Measurements from ENCODE around the gene CTAGE9. TPM values are rescaled to one million over a fixed set of nuclear protein-coding genes. Genes with fewer than 3 reads are reported as not detected.
"Not testable (repeated sequence)": the region's sequence is repeated elsewhere in the genome, so short reads cannot be mapped to it uniquely, and the experiment has no call there.

The CTAGE9 gene
- total and polyA plus RNA-seq, 5 experiments from 2014 or later, result not detected

DNA sequence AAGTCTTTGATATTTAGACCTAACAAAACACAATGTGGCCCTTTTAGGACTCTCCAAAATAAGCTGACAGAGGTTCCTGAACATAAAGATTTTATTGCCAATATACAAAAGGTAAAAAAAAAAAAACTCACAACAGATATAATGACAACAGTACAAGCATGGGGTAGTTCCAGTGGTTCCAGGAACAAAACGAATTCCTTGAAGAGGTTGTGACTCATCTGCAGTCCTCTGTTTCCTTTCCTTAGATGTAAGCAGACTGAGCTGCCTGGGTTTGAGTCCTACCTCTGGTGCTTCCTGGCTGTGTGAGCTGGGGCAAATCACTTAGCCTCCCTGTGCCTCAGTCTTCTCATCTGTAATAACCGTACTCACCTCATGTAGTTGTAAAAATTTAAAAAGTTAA lies 13.3 kb upstream of the CTAGE9 start:
- Mint-ChIP-seq H3K36me3 (peaks cover 0 to 13% (median 0%) of the 10 kb centered on the region in 3 donors), H3K9me3 (peaks cover 0 to 6% (median 0%) of the 10 kb centered on the region in 9 donors), H3K27ac (no peak overlapping the region), H3K27me3 (no peaks in the 10 kb centered on the region), H3K4me3 (no peak overlapping the region), H3K4me1 (peaks cover 0 to 2% (median 0%) of the 10 kb centered on the region in 4 donors)
- DNase-seq (no peak), ATAC-seq (no peak)
- POLR2A ChIA-PET, result no interaction called here

DNA sequence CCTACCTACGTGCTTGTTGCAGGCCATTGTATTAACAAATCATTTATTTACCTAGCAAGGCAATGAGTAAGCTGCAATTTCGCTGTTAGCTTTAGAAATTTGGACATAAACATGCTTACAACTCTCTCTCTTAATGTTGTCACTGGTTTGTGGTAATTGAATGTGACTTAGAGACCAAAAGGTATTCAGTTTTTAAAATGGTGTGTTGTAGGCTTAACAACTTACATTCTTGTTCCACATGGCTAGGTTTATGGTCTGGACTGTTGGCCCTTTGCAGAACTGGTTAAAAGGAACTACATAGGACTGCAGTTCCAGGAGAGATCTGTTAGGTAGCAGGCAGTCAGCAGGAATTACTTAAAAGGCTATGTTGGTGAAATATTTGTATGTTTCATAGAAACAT lies 10.3 kb upstream of the CTAGE9 start:
- Mint-ChIP-seq H3K27me3 (no peaks in the 10 kb centered on the region), H3K4me3 (no peak overlapping the region), H3K27ac (no peak overlapping the region), H3K9me3 (peaks cover 0 to 3% (median 0%) of the 10 kb centered on the region in 9 donors), H3K4me1 (no peaks in the 10 kb centered on the region), H3K36me3 (peaks cover 0 to 6% (median 0%) of the 10 kb centered on the region in 3 donors)
- no peak for DNase-seq
- POLR2A ChIA-PET, result no interaction called here
- no peak for ATAC-seq

DNA sequence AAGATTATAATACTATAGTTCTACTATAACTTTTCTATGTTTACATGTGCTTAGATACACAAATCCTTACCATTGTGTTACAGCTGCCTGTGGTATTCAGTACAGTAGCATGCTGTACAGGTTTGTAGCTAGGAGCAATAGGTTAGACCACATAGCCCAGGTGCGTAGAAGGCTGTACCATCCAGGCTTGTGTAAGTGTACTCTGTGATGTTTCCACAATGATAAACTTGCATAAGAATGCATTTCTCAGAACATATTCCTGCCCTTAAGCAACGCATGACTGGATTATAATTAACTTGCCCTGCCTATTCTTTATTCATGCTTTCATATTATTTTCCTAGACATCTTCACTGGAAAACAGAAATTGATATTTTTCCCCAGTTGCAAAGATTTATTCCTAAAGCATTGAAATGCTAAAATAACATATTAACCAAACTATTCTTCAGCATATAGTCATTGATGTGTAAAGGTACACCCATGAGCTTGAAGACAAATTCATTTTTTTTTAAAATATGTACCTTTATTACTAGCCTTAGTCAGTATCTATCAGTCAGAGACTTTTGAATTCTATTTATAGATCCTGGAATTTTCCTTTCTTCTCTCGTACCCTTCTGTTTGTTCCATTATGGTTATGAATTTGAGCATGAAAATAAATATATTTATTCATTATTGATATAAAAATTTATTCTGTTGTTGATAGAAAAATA lies 7.2 kb upstream of the CTAGE9 start:
- POLR2A ChIA-PET, result no interaction called here
- no peak for ATAC-seq
- Mint-ChIP-seq H3K4me3 (no peak overlapping the region), H3K36me3 (peaks cover 0 to 5% (median 4%) of the 10 kb centered on the region in 3 donors), H3K9me3 (peaks cover 0 to 1% (median 0%) of the 10 kb centered on the region in 9 donors), H3K27ac (no peak overlapping the region), H3K27me3 (no peaks in the 10 kb centered on the region), H3K4me1 (no peaks in the 10 kb centered on the region)
- no peak for DNase-seq

- H3K36me3 Mint-ChIP-seq, H3K27ac Mint-ChIP-seq, H3K4me3 Mint-ChIP-seq, H3K4me1 Mint-ChIP-seq, H3K27me3 Mint-ChIP-seq, POLR2A ChIA-PET, H3K9me3 Mint-ChIP-seq: not testable (repeated sequence)
- peak in 2 of 10 donors; percentile 3 to 20 for DNase-seq
- peak in 1 of 2 donors; percentile 59 for ATAC-seq
These were observed 4.8 kb upstream of the CTAGE9 start for GRCh38 chr6:131715567-131715966.

- ATAC-seq, H3K27me3 Mint-ChIP-seq, H3K4me3 Mint-ChIP-seq, DNase-seq, H3K9me3 Mint-ChIP-seq, H3K36me3 Mint-ChIP-seq, H3K4me1 Mint-ChIP-seq, POLR2A ChIA-PET, H3K27ac Mint-ChIP-seq: not testable (repeated sequence)
These were observed 6.9 kb downstream of the CTAGE9 start for GRCh38 chr6:131703905-131704304.

DNA sequence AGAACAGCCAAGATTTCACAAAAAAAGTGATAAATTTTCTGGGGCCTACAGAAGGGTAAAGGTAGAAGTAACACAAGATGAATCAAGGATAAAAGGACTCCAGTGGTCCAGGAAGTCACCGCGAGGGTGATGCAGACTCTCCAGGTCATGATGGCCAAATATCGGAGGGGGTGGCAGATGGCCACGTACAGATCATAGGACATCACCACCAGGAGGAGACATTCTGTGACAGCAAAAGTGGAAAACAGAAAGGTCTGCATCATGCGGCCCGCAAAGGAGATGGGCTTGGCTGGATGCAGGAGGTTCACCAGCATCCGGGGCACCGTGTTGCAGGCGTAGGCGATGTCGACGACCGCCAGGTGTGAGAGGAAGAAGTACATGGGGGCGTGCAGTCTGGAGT lies 10.0 kb downstream of the CTAGE9 start:
- H3K4me1 Mint-ChIP-seq, H3K27me3 Mint-ChIP-seq, DNase-seq, H3K9me3 Mint-ChIP-seq, H3K27ac Mint-ChIP-seq, H3K4me3 Mint-ChIP-seq, H3K36me3 Mint-ChIP-seq, ATAC-seq, POLR2A ChIA-PET: not testable (repeated sequence)

GRCh38 chr6:131696956-131697355 lies 13.9 kb downstream of the CTAGE9 start:
- ATAC-seq, result no peak
- Mint-ChIP-seq H3K4me3 (no peak overlapping the region), H3K4me1 (peaks cover 0 to 3% (median 0%) of the 10 kb centered on the region in 4 donors), H3K27me3 (peaks cover 0 to 5% (median 1%) of the 10 kb centered on the region in 5 donors), H3K36me3 (no peaks in the 10 kb centered on the region), H3K9me3 (no peaks in the 10 kb centered on the region), H3K27ac (no peak overlapping the region)
- DNase-seq, result no peak
- POLR2A ChIA-PET, result no interaction called here

GRCh38 chr6:131694832-131695426 lies 15.9 kb downstream of the CTAGE9 start:
- Mint-ChIP-seq H3K4me1 (peaks cover 0 to 11% (median 0%) of the 10 kb centered on the region in 4 donors), H3K36me3 (no peaks in the 10 kb centered on the region), H3K27ac (no peak overlapping the region), H3K27me3 (peaks cover 0 to 5% (median 1%) of the 10 kb centered on the region in 5 donors), H3K9me3 (no peaks in the 10 kb centered on the region), H3K4me3 (no peak overlapping the region)
- ATAC-seq (peak in 1 of 2 donors; percentile 53), DNase-seq (peak in 4 of 10 donors; percentile 2 to 15 (median 8))
- POLR2A ChIA-PET, result no interaction called here

DNA sequence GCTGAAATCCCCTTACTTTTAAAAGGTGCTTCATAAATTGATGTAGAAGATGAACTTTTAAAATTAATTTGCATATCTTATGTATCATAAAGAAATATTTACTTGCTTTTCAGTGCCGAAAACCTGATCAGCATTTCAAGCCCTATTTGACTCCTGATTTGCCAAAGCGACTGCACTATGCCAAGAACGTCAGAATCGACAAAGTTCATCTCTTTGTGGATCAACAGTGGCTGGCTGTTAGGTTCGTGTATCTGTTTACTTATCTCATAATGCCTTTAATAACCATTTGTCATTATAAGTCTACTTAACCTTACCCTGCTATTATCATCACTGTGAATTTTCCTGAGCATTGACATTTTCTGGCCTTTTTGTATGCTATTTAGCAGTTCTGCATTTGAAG lies 17.4 kb downstream of the CTAGE9 start:
- DNase-seq (no peak), ATAC-seq (no peak)
- Mint-ChIP-seq H3K36me3 (no peaks in the 10 kb centered on the region), H3K4me3 (no peak overlapping the region), H3K27ac (no peak overlapping the region), H3K27me3 (peaks cover 0 to 5% (median 1%) of the 10 kb centered on the region in 5 donors), H3K9me3 (peaks cover 0 to 2% (median 0%) of the 10 kb centered on the region in 9 donors), H3K4me1 (peaks cover 0 to 25% (median 0%) of the 10 kb centered on the region in 4 donors)
- POLR2A ChIA-PET, result no interaction called here

DNA sequence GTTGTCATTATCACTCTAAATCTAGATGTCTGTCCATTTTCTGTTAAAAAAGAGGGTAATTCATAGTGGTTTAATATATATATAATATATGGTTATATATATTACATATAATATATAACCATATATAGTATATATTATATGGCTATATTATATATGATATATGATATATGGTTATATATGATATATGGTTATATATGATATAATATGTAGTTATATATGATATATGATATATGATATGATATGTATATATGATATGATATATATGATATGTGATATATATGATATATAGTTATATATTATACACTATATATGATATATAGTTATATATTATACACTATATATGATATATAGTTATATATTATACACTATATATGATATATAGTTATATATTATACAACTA lies 18.2 kb downstream of the CTAGE9 start:
- Mint-ChIP-seq H3K27ac (no peak overlapping the region), H3K4me3 (no peak overlapping the region), H3K9me3 (peaks cover 0 to 3% (median 0%) of the 10 kb centered on the region in 9 donors), H3K27me3 (peaks cover 0 to 5% (median 1%) of the 10 kb centered on the region in 5 donors), H3K36me3 (no peaks in the 10 kb centered on the region), H3K4me1 (peaks cover 0 to 29% (median 0%) of the 10 kb centered on the region in 4 donors)
- POLR2A ChIA-PET, result no interaction called here
- DNase-seq, result no peak
- no peak for ATAC-seq

DNA sequence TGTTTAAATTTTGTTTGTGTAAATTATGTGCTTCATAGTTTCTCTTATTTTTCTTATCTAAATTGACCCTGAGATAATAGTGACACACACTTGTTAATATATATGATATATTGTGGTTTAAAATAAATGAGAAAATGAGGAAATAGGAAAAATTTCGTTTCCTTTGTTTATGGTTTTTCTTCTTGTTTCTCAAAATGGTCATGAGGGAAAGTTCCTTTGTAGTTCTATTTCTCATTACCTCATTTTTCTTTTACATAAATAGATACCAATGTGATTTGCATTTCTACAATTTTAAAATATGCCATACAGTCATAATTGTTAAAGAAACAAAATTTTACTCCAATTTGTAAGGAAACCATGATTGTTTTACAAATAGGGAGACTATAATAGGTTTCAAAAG lies 18.8 kb downstream of the CTAGE9 start:
- H3K4me3 Mint-ChIP-seq, result no peak overlapping the region
- no peaks in the 10 kb centered on the region for H3K36me3 Mint-ChIP-seq
- H3K27me3 Mint-ChIP-seq, result peaks cover 0 to 4% (median 1%) of the 10 kb centered on the region in 5 donors
- POLR2A ChIA-PET, result no interaction called here
- DNase-seq (no peak), ATAC-seq (no peak)
- H3K9me3 Mint-ChIP-seq, result peaks cover 0 to 3% (median 0%) of the 10 kb centered on the region in 9 donors
- peaks cover 0 to 29% (median 0%) of the 10 kb centered on the region in 4 donors for H3K4me1 Mint-ChIP-seq
- peak overlapping the region in 1 of 10 donors; percentile 12 for H3K27ac Mint-ChIP-seq

GRCh38 chr6:131688286-131688685 lies 22.5 kb downstream of the CTAGE9 start:
- peaks cover 0 to 3% (median 0%) of the 10 kb centered on the region in 9 donors for H3K9me3 Mint-ChIP-seq
- peaks cover 0 to 40% (median 0%) of the 10 kb centered on the region in 4 donors for H3K4me1 Mint-ChIP-seq
- H3K36me3 Mint-ChIP-seq, result peaks cover 0 to 4% (median 2%) of the 10 kb centered on the region in 3 donors
- POLR2A ChIA-PET, result interaction anchor here (0.7 kb wide), 1 partner anchor 243 kb away, joined by 4 read pairs; no protein-coding TSS in a partner anchor
- H3K27ac Mint-ChIP-seq, result peak overlapping the region in 2 of 10 donors; percentile 50 to 75
- no peak for DNase-seq
- peak overlapping the region in 1 of 10 donors; percentile 53 for H3K4me3 Mint-ChIP-seq
- ATAC-seq, result no peak
- H3K27me3 Mint-ChIP-seq, result no peaks in the 10 kb centered on the region

GRCh38 chr6:131687022-131687421 lies 23.8 kb downstream of the CTAGE9 start:
- H3K4me1 Mint-ChIP-seq, result peaks cover 0 to 46% (median 0%) of the 10 kb centered on the region in 4 donors
- no peak overlapping the region for H3K27ac Mint-ChIP-seq
- ATAC-seq, result no peak

More at GRCh38 chr6:131687022-131687421, 23.8 kb downstream of the CTAGE9 start:
- no peak overlapping the region for H3K4me3 Mint-ChIP-seq
- H3K9me3 Mint-ChIP-seq, result peaks cover 0 to 3% (median 0%) of the 10 kb centered on the region in 9 donors
- no peaks in the 10 kb centered on the region for H3K27me3 Mint-ChIP-seq
- POLR2A ChIA-PET, result no interaction called here
- no peak for DNase-seq
- H3K36me3 Mint-ChIP-seq, result peaks cover 0 to 4% (median 2%) of the 10 kb centered on the region in 3 donors

Data from naive thymus-derived CD8-positive, alpha-beta T cell (primary cell).